Neural progenitor cell (in vitro differentiated cells): Measurements from ENCODE around the gene COX17.

Experiments used
- CTCF ChIP-seq: fragments of 200-600 bp; sonication (generic); IDR thresholded peaks from 2 replicates; pipeline ENCODE4 v1.5.1; 2017; ENCODE audit warnings: antibody characterized with exemption, mild to moderate bottlenecking
- EZH2phosphoT487 ChIP-seq: fragments of 200-600 bp; sonication (generic); IDR thresholded peaks from 2 replicates; pipeline ENCODE4 v1.6.1; 2017; ENCODE audit warnings: antibody characterized with exemption

GRCh38 chr3:119664850-119665379 is 12.3 kb downstream of the COX17 start:
- no peak for TF ChIP-seq EZH2phosphoT487
- TF ChIP-seq CTCF, result no peak
